Liver (tissue), 10 donors: ENCODE data around the gene CNR2. TPM values are rescaled to one million over a fixed set of nuclear protein-coding genes. Genes with fewer than 3 reads are reported as not detected.

Experiments
- DNase-seq: peaks from one replicate; pipeline ENCODE4 v3.0.0-alpha.2; 2017; ENCODE audit warnings: low spot score
- H3K27ac ChIP-seq, 2 donors: one replicate each; pipeline ENCODE4 v1.7.0; 2013; ENCODE audit warnings: inconsistent platforms in 2 of 2, low read length in 2 of 2, control low read depth in 1 of 2, low read depth in 1 of 2, mild to moderate bottlenecking in 1 of 2
- H3K27me3 ChIP-seq, 4 donors: one replicate each; pipeline versions ENCODE4 v1.6.1 to v1.7.0; 2013; ENCODE audit warnings: low read length in 3 of 4, inconsistent platforms in 1 of 4, mild to moderate bottlenecking in 1 of 4, moderate library complexity in 1 of 4; ENCODE audit not compliant: control insufficient read depth in 4 of 4, insufficient read depth in 4 of 4
- H3K36me3 ChIP-seq, 4 donors: one replicate each; pipeline versions ENCODE4 v1.6.1 to v1.7.0; 2013; ENCODE audit warnings: low read length in 3 of 4, mild to moderate bottlenecking in 3 of 4, low read depth in 1 of 4, moderate library complexity in 1 of 4; ENCODE audit not compliant: control insufficient read depth in 4 of 4, insufficient read depth in 3 of 4
- H3K4me1 ChIP-seq, 4 donors: one replicate each; pipeline versions ENCODE4 v1.6.1 to v1.7.0; 2013; ENCODE audit warnings: low read length in 3 of 4, mild to moderate bottlenecking in 3 of 4, moderate library complexity in 1 of 4; ENCODE audit not compliant: control insufficient read depth in 4 of 4, insufficient read depth in 4 of 4
- H3K4me3 ChIP-seq, 3 donors: one replicate each; pipeline versions ENCODE4 v1.6.1 to v1.7.0; 2013; ENCODE audit warnings: low read length in 3 of 3, control low read depth in 1 of 3, low read depth in 1 of 3, mild to moderate bottlenecking in 1 of 3
- H3K9ac ChIP-seq, 2 donors: one replicate each; pipeline ENCODE4 v1.7.0; 2013; ENCODE audit warnings: low read length in 2 of 2, mild to moderate bottlenecking in 2 of 2, moderate library complexity in 2 of 2, control low read depth in 1 of 2, low read depth in 1 of 2
- H3K9me3 ChIP-seq, 4 donors: one replicate each; pipeline versions ENCODE4 v1.6.1 to v1.7.0; 2013; ENCODE audit warnings: low read length in 3 of 4; ENCODE audit not compliant: control insufficient read depth in 4 of 4
- RXRA ChIP-seq, 2 donors: IDR thresholded peaks; 2 replicates each; pipeline ENCODE4 v1.6.1; 2017 to 2018; ENCODE audit warnings: antibody characterized with exemption in 2 of 2, mild to moderate bottlenecking in 1 of 2
- WGBS: extraction: QIAGEN DNeasy Blood & Tissue Kit; methylation state at CpG from one replicate; pipeline ENCODE4 v1.1.7; 2013; 5-methylcytosine and 5-hydroxymethylcytosine counted together
- polyA plus RNA-seq, 2 donors: library from polyadenylated mRNA; stranded (reverse) in 1 of 2; unstranded in 1 of 2; fragments of 200-250 nt in 1 of 2; fragments of >200 nt in 1 of 2; fragmentation: Nextera tagmentation in 1 of 2; extraction: Ambion mirVana in 1 of 2; gene quantifications; one replicate each; pipeline versions ENCODE4 v1.2.1 to v1.2.3, GENCODE V29; 2013 to 2015
- small RNA-seq: library from RNA; depleted of rRNA; stranded (forward); fragments of <200 nt; gene quantifications from one replicate; pipeline ENCODE3, GENCODE V24; 2014
- total RNA-seq, 2 donors: library from RNA; depleted of rRNA; stranded (reverse); fragments of >200 nt; gene quantifications; one replicate each; pipeline ENCODE4 v1.2.3, GENCODE V29; 2014
- donor health status: healthy.
- donor health status: healthy.
- donor health status: healthy.
- donor health status: healthy.
- donor health status: healthy.

The CNR2 gene
- total and polyA plus RNA-seq, 4 donors: 0.03 to 0.28 (median 0.09) TPM

DNA sequence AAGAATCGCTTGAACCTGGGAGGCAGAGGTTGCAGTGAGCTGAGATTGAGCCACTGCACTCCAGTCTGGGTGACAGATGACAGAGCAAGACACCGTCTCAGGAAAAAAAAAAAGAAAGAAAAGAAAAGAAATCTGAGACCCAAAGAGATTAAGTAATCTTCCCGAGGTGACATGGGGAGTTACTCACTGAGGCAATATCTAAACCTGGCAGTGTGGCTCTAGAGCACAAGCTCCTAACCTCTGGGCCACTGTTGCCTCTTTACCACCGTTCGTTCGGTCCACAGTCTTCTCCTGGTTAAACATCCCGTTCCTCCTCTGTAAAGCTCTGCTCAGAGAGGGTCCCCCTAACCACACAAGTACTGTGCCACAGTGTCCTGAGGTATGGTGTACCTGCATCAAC is 89.4 kb downstream of the CNR2 start:
- no peak for DNase-seq
- H3K4me3 ChIP-seq: peak overlapping the region; percentile 90 to 99 (median 98)
- peak overlapping the region; percentile 98 to 99 for H3K9ac ChIP-seq
- peaks cover 0 to 12% (median 1%) of the 10 kb centered on the region in 4 donors for H3K36me3 ChIP-seq
- H3K9me3 ChIP-seq: no peaks in the 10 kb centered on the region
- H3K4me1 ChIP-seq: peaks cover 4 to 18% (median 14%) of the 10 kb centered on the region in 4 donors
- 43% methylated on average over 7 of the region's 7 CpGs for WGBS
- H3K27me3 ChIP-seq: no peaks in the 10 kb centered on the region
- no peak for TF ChIP-seq RXRA (IDR thresholded peaks at IDR 0.05)
- H3K27ac ChIP-seq: peak overlapping the region; percentile 99 to 100

Small RNA genes within 50 kb of the gene (small RNA-seq; reads per million reads assigned to genes)
- gene MIR378F: not detected

Other genes with a start within 250 kb of the CNR2 start
- gene RPL11, start 221.6 kb downstream of the CNR2 start, total RNA-seq: 100 to 1,000 TPM; 270 to 689 TPM
- 100 to 1,000 TPM; 313 to 816 TPM for gene RPL11, start 221.6 kb downstream of the CNR2 start, polyA plus RNA-seq
- 10 to 100 TPM; 11.1 to 34.9 TPM for gene ELOA, start 169.9 kb downstream of the CNR2 start, total RNA-seq
- 10 to 100 TPM; 20.9 to 27.8 TPM for gene ELOA, start 169.9 kb downstream of the CNR2 start, polyA plus RNA-seq
- gene PITHD1, start 134.9 kb downstream of the CNR2 start, total RNA-seq: 10 to 100 TPM; 28.4 to 86.4 TPM
- 10 to 100 TPM; 17.1 to 21.1 TPM for gene PITHD1, start 134.9 kb downstream of the CNR2 start, polyA plus RNA-seq
- gene LYPLA2, start 122.2 kb downstream of the CNR2 start, total RNA-seq: 10 to 100 TPM; 26.3 to 33.9 TPM
- gene LYPLA2, start 122.2 kb downstream of the CNR2 start, polyA plus RNA-seq: 10 to 100 TPM; 52.6 to 71.1 TPM
- gene GALE, start 112.6 kb downstream of the CNR2 start, total RNA-seq: 10 to 100 TPM; 22.9 to 43.4 TPM
- 10 to 100 TPM; 37.0 to 40.4 TPM for gene GALE, start 112.6 kb downstream of the CNR2 start, polyA plus RNA-seq
- 100 to 1,000 TPM in 1 of 2 donors, 10 to 100 TPM in 1; 68.2 to 111 TPM for gene HMGCL, start 87.9 kb downstream of the CNR2 start, total RNA-seq
- 100 to 1,000 TPM; 187 to 198 TPM for gene HMGCL, start 87.9 kb downstream of the CNR2 start, polyA plus RNA-seq
- gene FUCA1, start 45.1 kb downstream of the CNR2 start, total RNA-seq: 10 to 100 TPM; 33.8 to 58.0 TPM
- 10 to 100 TPM; 39.2 to 50.2 TPM for gene FUCA1, start 45.1 kb downstream of the CNR2 start, polyA plus RNA-seq
- gene PNRC2, start 46.5 kb upstream of the CNR2 start, total RNA-seq: 10 to 100 TPM; 46.5 to 63.6 TPM
- 10 to 100 TPM; 24.9 to 26.0 TPM for gene PNRC2, start 46.5 kb upstream of the CNR2 start, polyA plus RNA-seq
- 10 to 100 TPM; 58.8 to 77.5 TPM for gene SRSF10, start 67.0 kb upstream of the CNR2 start, total RNA-seq
- 10 to 100 TPM; 29.9 to 68.7 TPM for gene SRSF10, start 67.0 kb upstream of the CNR2 start, polyA plus RNA-seq
- gene MYOM3, start 198.8 kb upstream of the CNR2 start, total RNA-seq: under 1 TPM; 0.05 to 0.17 TPM
- gene MYOM3, start 198.8 kb upstream of the CNR2 start, polyA plus RNA-seq: under 1 TPM in 1 of 2 donors, not detected in 1; 0.01 TPM
- 1 to 10 TPM; 2.1 to 4.5 TPM for gene IL22RA1, start 229.8 kb upstream of the CNR2 start, total RNA-seq
- 1 to 10 TPM; 3.4 to 3.5 TPM for gene IL22RA1, start 229.8 kb upstream of the CNR2 start, polyA plus RNA-seq